Glutamatergic neuron (in vitro differentiated cells): ENCODE results near the gene SHF. TPM values are rescaled to one million over a fixed set of nuclear protein-coding genes. Genes with fewer than 3 reads are reported as not detected.

Experiments
- DNase-seq: peaks from one replicate; pipeline ENCODE4 v3.0.0; 2022
- H3K27ac Mint-ChIP-seq: one replicate; pipeline ENCODE4 v1.8.0; 2020; ENCODE audit warnings: mild to moderate bottlenecking, mixed read lengths, inconsistent platforms; ENCODE audit not compliant: unreplicated experiment
- H3K27me3 Mint-ChIP-seq: one replicate; pipeline ENCODE4 v1.8.0; 2020; ENCODE audit warnings: mild to moderate bottlenecking, moderate library complexity, mixed read lengths, inconsistent platforms; ENCODE audit not compliant: unreplicated experiment
- H3K36me3 Mint-ChIP-seq: one replicate; pipeline ENCODE4 v1.8.0; 2020; ENCODE audit warnings: mild to moderate bottlenecking, mixed read lengths, inconsistent platforms; ENCODE audit not compliant: unreplicated experiment
- H3K4me1 Mint-ChIP-seq: one replicate; pipeline ENCODE4 v1.8.0; 2020; ENCODE audit warnings: mild to moderate bottlenecking, low read depth, mixed read lengths, inconsistent platforms; ENCODE audit not compliant: unreplicated experiment
- H3K4me3 Mint-ChIP-seq: one replicate; pipeline ENCODE4 v1.8.0; 2020; ENCODE audit warnings: mild to moderate bottlenecking, mixed read lengths, inconsistent platforms; ENCODE audit not compliant: unreplicated experiment
- H3K9me3 Mint-ChIP-seq: one replicate; pipeline ENCODE4 v1.8.0; 2020; ENCODE audit warnings: mild to moderate bottlenecking, moderate library complexity, mixed read lengths, inconsistent platforms; ENCODE audit not compliant: unreplicated experiment
- CTCF ChIP-seq: fragments of 200-600 bp; sonication (generic); IDR thresholded peaks from one replicate; pipeline ENCODE4 v1.5.0; 2021; ENCODE audit not compliant: partially characterized antibody, unreplicated experiment
- total RNA-seq: library from RNA; stranded (reverse); fragmentation: NEBNext Ultra II Directional; extraction: Animal tissue kit (Norgen Biotek cat#: 25700); gene quantifications from one replicate; pipeline ENCODE4 v1.2.1, GENCODE V29; 2021; ENCODE audit not compliant: unreplicated experiment

The SHF gene
- total RNA-seq, 1 donor from 2014 or later: 309 TPM

- H3K4me1 Mint-ChIP-seq: no peaks in the 10 kb centered on the region
- TF ChIP-seq CTCF: no peak
- no peaks in the 10 kb centered on the region for H3K36me3 Mint-ChIP-seq
- peaks cover 11% of the 10 kb centered on the region for H3K27me3 Mint-ChIP-seq
- no peak overlapping the region for H3K4me3 Mint-ChIP-seq
- DNase-seq: no peak
- H3K27ac Mint-ChIP-seq: no peak overlapping the region
- H3K9me3 Mint-ChIP-seq: no peaks in the 10 kb centered on the region
Observed at GRCh38 chr15:45146405-45146804, 41.4 kb downstream of the SHF start.

- TF ChIP-seq CTCF: no peak
- H3K27me3 Mint-ChIP-seq: peaks cover 11% of the 10 kb centered on the region
- H3K27ac Mint-ChIP-seq: no peak overlapping the region
- H3K4me1 Mint-ChIP-seq: no peaks in the 10 kb centered on the region
- H3K4me3 Mint-ChIP-seq: no peak overlapping the region
- H3K9me3 Mint-ChIP-seq: no peaks in the 10 kb centered on the region
- DNase-seq: no peak
- H3K36me3 Mint-ChIP-seq: no peaks in the 10 kb centered on the region
Observed at GRCh38 chr15:45144775-45145174, 43.0 kb downstream of the SHF start.

GRCh38 chr15:45143946-45144345, 43.8 kb downstream of the SHF start:
- Mint-ChIP-seq H3K27me3 (peaks cover 11% of the 10 kb centered on the region), H3K9me3 (no peaks in the 10 kb centered on the region), H3K27ac (no peak overlapping the region), H3K4me1 (no peaks in the 10 kb centered on the region), H3K36me3 (no peaks in the 10 kb centered on the region), H3K4me3 (no peak overlapping the region)
- DNase-seq: no peak
- no peak for TF ChIP-seq CTCF

GRCh38 chr15:45143056-45143455, 44.7 kb downstream of the SHF start:
- DNase-seq: no peak
- Mint-ChIP-seq H3K36me3 (no peaks in the 10 kb centered on the region), H3K27ac (no peak overlapping the region), H3K9me3 (no peaks in the 10 kb centered on the region), H3K27me3 (peaks cover 14% of the 10 kb centered on the region), H3K4me3 (no peak overlapping the region), H3K4me1 (no peaks in the 10 kb centered on the region)
- TF ChIP-seq CTCF: no peak

- DNase-seq: no peak
- TF ChIP-seq CTCF: no peak
- no peaks in the 10 kb centered on the region for H3K36me3 Mint-ChIP-seq
- H3K4me1 Mint-ChIP-seq: no peaks in the 10 kb centered on the region
- H3K9me3 Mint-ChIP-seq: no peaks in the 10 kb centered on the region
- H3K4me3 Mint-ChIP-seq: no peak overlapping the region
- H3K27me3 Mint-ChIP-seq: peaks cover 16% of the 10 kb centered on the region
- H3K27ac Mint-ChIP-seq: no peak overlapping the region
Observed at GRCh38 chr15:45141386-45141785, 46.4 kb downstream of the SHF start.
